HG03097 (cell line): ENCODE results near the gene WDR31.
A peak's percentile ranks its signal among the peaks of the same experiment; 100 is the strongest.
"Not testable (repeated sequence)": the region's sequence is repeated elsewhere in the genome, so short reads cannot be mapped to it uniquely, and the experiment has no call there.

ENCODE experiments used
- ATAC-seq: cut with Tn5 transposase; IDR thresholded peaks from one replicate; pipeline ENCODE4 v1.9.1; 2021; ENCODE audit not compliant: unreplicated experiment, low FRiP score

WDR31 gene

DNA sequence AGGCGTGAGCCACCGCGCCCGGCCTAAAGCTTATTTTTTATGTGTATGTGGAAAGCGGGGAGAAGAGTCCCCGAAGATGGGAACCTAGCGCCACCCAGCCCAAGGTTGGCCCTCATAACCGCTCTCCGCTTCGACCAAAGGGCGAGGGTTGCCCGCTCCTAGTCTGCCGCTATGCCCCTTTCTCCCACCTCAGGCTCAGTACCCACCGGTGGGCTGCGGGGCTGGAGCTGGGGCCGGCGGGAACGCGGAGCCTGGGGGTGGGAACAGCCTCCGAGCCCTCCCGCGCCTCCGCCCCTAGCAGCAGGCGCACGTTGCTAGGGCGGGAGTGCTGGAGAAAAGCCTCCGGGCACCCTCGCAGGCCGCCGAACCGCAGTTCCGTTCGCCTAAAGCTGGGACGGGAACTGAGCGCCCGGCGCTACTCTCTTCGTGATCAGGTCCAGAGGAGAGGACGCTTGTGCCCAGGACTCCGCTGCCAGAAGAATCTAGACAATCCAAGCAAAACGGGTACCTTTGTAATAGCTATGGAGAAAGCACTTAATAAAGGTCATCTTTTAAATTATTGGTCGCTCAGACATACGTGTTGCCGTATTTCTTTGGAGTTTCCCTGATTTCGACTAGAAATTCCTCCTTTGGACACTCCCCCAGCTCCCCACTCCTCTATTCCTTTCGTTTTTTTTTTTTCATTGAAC lies at the start of gene WDR31:
WDR31 (minus strand) TSS at position 265 of the 689 bp plus-strand sequence. CDS start 8,253 bp downstream, outside the sequence.
- ATAC-seq = peak; percentile 96

DNA sequence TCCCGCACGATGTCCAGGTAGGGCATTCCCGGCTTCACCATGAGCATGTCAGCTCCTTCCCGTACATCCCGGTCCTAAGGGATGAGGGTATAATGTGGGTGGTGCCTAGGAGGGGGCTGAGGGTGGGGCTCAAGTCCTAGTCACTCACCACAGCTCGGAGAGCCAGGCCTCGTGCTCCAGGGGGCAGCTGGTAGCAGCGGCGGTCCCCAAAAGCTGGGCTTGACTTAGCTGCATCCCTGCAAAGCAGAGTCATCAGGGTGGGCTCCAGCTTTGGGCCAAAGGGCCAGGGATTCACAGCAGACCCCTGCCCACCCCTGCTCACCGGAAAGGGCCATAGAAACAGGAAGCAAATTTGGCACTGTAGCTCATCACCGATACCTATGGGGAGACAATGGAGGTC lies 49.4 kb upstream of the WDR31 start:
- no peak for ATAC-seq

DNA sequence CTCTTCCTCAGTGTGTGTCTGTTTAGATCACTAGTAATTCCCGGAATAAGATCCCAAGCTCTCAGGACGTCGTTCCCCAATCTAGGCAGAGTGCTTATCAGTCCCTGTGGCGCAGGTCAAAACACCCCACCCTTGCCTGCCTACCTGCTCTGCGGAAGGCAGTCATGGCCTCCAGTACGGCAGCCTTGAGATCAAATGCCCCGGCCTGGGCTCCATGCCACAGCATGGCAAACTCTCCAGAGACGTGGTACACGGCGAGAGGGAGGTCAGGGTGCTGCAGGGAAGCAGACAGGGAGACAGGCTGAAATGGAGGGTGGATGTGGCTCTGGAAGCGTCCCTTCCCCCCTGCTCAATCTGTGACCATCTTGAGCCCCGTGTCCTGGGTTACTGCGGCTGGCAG lies 48.8 kb upstream of the WDR31 start:
- no peak for ATAC-seq

DNA sequence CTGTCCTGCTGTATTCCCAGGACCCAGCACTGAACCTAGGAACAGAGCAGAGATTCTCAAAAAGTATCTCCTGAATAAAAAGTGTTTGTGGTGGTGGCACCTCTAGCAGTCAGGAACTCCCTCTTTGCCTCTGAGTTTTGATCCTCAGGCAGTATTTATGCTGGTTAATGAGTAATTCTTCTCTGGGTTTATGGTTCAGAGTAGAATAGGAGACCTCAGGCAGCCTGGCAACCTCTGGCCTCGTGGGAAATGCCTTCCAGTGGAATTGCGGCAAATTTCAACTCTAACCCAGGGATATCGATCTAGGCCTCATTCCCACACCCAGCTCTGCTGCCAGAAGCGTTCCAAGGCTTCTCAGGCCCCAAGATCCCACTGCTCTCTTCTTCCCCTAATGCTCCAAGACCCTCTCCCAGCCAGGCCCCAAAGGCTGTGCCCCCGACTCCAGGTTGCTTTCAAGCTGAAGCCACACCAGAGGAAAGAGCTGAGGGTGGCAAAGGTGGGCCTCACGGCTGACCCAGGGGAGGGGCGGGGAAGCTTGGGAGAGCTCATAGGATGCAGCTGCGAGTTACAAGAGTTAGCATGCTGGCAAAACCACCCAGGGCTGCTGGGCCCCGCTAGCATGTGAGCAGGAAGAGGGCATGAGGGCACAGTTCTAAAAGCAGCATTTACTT lies 47.6 kb upstream of the WDR31 start:
- ATAC-seq = no peak

DNA sequence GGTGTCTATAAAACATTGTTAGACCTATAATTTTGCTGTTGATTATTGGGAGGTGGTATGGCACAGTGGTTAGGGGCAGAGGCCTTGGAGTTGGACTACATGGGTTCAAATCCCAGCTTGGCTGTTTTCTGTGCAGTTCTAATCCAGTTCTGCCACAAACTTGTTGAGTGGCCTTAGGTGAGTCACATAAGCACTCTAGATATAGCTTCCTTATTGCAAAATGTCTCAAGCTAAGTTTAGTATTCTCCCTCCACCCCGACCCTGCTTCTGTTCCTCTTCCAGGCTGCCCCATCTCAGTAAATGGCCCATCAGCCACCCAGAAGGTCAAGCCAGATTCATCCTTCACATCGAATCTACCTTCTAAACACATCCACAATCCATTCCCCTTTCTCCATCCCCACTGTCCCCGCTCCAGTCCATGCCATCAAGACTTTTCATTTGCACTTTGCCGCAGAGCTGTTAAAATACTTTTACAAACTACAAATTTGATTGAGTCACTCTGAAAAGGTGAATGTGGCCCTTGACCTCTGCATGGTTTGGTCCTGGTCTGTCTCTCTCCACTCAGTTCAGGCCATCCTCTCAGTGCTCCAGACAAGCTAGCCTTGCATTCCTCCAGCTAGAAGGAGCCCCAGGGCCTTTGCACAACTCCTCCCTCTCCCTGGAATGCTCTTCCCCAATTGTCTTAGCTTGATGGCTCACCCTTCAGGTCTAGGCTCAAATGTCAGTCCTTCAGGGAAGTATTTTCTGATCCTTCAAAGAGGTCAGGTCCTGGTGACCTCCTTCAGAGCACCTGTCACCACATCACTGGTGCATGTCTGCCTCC lies 46.7 kb upstream of the WDR31 start:
- ATAC-seq = no peak

DNA sequence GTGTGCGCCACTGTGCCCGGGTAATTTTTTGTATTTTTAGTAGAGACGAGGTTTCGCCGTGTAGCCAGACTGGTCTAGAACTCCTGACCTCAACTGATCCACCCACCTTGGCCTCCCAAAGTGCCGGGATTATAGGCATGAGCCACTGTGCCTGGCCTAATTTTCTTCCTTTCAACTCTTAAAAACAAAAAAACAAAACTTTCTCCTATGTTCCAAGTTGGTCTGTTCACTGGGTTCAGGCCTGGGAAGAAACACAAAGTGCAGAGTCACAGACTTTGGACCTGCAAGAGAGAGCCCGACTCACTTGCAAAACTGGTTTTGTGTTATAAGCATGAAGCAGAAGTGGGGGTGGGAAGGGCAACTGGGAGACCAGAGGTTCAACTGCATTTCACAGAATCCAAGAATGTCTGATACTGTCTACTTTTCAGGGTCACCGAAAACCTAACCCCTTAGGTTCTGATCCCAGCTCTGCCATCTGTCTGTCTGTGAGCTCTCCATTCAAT lies 41.9 kb upstream of the WDR31 start:
- ATAC-seq = no peak

DNA sequence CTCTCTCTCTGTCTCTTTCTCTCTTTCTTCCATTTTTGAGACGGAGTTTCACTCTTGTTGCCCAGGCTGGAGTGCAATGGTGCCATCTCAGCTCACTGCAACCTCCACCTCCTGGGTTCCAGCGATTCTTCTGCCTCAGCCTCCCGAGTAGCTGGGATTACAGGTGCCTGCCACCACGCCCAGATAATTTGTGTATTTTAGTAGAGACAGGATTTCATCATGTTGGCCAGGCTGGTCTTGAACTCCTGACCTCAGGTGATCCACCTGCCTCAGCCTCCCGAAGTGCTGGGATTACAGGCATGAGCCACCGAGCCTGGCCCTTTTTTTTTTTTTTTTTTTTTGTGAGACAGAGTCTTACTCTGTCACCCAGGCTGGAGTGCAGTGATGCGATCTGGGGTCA lies 41.4 kb upstream of the WDR31 start:
- ATAC-seq = not testable (repeated sequence)

DNA sequence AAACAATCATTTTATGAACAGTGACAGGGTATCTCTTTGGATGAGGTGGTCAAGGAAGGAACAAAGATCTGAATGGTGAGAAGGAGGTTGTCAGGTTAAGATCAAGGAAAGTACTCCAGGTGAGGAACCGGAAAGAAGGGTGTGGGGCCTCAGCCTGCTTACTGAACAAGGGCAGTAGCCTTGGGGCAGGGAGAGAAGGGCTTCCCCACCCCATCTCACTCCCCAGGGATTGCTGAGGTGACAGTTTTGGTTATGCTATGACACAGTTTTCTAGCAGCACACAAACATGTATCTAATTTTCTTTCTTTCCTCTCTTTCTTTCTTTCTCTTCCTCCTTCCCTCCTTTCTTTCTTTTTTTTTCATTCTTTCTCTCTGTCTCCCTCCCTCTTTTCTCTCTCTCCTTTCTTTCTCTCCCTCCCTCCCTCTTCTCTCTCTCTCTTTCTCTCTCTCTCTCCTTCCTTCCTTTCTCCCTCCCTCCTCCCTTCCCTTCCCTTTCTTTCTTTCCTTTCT lies 40.8 kb upstream of the WDR31 start:
- ATAC-seq = no peak

DNA sequence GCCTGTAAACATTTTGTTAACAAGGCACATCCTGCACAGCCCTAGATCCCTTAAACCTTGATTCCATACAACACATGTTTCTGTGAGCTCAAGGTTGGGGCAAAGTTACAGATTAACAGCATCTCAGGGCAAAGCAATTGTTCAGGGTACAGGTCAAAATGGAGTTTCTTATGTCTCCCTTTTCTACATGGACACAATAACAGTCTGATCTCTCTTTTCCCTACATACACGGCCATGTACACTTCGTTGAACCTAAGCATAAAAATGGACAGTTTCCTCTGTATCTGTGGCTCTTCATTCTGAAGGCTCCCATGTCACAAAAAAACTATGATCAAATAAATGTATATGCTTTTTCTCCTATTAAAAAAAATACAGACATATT lies 39.7 kb upstream of the WDR31 start:
- ATAC-seq = not testable (repeated sequence)

DNA sequence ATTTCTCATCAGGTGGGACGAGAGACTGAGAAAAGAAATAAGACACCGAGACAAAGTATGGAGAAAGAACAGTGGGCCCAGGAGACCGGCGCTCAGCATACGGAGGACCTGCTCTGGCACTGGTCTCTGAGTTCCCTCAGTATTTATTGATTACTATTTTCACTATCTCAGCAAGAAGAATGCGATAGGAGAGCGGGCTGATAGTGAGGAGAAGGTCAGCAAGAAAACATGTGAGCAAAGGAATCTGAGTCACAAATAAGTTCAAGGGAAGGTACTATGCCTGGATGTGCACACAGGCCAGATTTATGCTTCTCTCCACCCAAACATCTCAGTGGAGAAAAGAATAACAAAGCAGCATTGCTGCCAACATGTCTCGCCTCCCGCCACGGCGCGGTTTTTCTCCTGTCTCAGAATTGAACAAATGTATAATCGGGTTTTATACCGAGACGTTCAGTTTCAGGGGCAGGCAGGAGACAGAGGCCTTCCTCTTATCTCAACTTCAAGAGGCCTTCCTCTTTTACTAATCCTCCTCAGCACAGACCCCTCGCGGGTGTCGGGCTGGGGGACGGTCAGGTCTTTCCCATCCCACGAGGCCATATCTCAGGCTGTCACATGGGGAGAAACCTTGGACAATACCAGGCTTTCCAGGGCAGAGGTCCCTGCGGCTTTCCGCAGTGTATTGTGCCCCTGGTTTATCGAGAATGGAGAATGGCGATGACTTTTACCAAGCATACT lies 39.2 kb upstream of the WDR31 start:
- not testable (repeated sequence) for ATAC-seq

DNA sequence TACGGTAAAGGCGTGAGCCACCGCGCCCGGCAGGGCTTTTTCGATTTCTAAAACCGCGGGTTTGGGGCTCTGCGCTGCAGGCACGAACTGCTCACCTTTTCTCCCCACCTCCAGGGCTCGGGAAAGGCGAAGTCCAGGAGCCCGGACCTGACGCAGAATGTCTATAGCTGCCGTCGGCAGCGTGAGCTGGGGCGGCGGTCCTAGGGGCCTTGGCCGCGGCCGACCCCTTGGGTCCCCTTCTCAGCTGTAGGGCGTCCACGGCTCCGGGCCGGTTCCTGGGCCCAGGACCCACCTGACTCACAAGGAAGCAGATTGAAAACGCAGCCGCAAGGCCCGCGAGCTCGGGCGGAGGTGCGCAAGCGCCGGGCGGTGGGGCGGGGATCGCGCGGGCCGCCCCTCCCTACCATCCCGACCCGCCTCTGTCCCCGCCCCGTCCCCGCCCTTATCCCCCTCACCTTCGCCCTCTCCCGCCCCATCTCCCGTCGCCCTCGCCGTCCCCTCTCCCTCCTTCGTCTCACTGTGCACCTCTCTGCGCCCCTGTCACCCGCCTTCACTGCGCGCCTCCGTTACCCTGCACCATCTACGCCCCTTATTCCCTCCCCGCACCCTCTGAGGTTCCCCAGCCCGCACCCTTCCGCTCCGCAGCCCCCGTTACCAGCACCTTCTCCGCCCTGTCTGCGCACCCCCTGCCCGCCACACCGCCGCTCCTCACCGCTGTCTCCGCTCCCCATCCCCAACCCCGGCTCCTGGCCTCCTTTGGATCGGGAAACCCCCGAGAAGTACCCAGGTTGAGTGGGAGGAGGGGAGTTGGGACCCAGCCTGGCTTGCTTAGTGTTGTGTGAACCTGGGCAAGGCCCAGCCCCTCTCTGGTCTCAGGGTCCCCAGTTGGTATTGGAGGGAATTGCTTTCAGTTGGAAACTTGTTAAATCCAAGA lies 36.8 kb upstream of the WDR31 start, which contains the start of gene HDHD3:
HDHD3 (minus strand) TSS at position 353 of the 934 bp plus-strand sequence. CDS start 2,632 bp downstream, outside the sequence.
- peak; percentile 73 for ATAC-seq

DNA sequence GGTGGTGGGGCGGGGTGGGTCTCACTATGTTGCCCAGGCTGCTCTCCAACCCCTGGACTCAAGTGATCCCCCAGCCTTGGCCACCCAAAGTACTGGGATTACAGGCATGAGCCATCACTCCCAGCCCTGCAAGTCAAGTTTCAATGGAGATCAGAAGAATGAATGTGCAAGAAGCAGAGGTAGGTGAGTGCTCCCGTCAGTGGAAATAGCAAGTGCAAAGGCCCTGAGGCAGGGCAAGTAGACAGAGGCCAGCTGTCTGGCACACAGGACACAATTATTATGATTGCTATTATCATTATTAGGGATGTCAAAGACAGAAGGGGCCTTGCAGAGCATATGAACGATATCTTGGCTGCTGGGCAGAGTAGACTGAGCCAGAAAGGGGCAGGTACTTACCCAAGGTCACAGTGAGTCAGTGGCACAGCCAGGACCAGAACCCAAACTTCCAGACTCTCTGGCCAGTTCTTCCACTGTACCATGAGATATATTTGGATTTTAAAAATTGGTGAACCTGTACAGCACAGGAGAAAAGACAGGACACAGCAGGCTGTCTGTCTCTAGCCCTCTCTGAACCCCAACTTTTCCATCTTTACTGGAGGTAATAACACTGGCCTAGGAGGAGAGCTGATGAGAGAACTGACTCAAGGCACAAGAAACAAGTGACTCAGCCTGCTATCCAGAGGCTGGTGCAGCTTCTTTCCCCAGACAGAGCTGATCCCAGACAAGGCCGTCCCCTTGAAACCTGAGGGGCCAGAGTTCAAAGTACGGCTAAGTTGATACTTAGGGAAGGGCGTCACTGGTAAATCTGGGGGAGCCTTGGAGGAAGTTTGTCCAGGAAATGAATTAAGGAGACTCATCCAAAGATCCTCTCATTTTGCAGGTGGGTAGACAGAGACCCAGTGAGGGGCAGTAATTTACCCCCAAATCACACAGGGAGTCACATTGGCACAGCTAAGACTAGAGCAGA lies 35.3 kb upstream of the WDR31 start:
- no peak for ATAC-seq

DNA sequence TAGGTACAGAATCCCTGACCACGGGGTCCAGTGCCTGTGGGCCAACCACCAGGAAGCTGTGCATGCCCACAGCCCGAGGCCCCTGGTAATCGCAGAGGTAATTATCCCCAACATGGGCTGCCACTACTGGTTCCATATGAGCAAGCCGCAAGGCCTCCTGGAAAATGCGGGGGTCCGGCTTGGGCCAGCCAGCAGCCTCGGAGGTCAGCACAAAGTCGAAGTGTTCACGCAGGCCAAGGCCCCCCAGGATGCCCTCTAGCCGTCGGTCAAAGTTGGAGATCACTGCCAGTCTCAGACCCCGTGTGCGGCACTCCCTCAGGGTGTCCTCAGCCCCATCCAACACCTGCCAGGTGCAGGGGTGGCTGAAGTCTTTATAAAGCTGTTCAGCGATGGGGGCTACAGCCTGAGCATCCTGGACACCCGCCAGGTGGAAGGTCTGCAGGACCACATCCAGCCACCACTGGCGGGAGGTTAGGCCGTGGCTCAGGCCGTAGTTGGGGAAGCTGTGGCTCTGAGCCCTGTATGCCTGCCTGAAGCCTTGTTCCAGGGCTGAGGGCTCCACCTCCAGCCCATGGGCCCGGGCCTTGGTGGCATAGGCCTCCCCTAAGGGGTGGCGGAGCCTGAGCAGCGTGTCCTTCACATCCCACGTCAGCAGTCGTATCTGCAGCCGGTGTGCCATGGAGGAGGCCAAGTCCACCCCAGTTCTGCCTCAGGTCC lies 33.8 kb upstream of the WDR31 start:
- no peak for ATAC-seq

DNA sequence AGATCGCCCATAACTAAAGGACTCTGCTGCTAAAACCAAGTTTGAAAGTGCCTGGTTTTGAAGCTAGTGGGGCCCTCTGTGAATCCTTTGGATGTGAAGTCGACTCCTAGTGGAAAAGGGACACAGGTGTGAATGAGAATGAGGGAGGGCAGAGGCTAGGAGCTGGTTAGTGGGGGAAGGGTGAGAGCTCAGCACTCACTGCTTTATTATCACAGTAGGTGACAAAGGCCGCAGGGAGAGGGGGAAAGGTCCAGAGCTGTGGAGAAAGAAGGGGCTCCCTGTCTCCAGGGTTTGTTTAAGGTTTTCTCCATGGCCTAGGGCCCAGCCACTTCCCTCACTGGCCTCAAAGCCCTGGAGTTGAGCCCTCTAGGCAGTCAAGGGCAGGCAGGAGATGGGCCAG lies 33.2 kb upstream of the WDR31 start:
- no peak for ATAC-seq

DNA sequence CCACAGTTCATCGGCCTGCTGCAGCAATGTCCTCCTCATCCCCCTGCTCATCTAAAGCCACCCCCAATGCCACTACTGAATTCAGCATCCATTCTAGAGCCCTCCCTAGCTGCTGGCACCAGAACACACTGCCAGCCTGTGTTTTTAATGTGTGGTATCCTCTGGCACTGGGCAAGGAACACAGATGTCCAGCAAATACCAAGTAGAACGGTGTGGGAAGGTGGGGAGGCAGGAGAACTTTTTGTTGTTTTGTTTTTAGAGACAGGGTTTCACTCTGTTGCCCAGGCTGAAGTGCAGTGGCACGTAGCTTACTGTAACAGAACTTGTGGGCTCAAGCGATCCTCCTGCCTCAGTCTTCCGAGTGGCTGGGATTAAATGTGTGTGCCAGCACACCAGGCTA lies 32.0 kb upstream of the WDR31 start:
- no peak for ATAC-seq

DNA sequence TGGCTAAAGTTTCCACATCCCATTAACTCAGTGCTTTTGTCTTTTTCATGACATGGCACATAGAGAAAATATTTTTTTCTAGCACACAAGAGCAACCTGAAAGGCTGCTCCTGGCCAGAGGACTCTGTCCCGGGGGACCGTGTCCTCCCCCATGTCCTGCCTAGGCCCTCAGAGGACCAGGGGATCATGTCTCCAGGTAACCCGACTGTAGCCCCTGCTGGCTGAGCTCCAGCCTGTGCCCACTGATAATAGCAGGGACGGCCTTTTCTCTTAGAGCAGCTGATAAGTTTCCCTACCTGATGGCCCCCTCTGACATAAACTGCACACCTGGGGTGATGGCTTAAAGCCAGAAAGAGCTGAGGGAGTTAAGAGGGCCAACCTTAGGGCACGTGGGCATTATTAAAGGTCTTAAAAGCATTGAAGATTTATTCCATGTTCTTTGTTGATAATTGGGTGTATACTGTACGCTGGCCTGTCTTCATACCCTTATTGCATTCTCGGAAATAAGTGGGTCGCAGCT lies 30.8 kb upstream of the WDR31 start:
- ATAC-seq = no peak

DNA sequence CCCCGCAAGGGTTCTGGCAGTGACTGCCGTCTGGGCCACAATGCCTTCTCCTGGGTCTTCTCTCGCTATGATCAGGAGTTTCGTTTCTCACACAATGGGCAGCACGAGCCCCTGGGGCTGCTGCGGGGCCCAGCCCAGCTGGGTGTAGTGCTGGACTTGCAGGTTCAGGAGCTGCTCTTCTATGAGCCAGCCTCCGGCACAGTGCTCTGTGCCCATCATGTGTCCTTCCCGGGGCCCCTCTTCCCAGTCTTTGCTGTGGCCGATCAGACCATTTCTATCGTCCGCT lies 29.7 kb upstream of the WDR31 start:
- ATAC-seq = no peak
